Measurements from ENCODE around the gene ZDHHC14.

ZDHHC14 gene

GRCh38 chr6:157552820-157553485 lies 172.0 kb downstream of the ZDHHC14 start:
- H3K36me3 ChIP-seq (ENCODE audit: low read depth) = no peaks in the 10 kb centered on the region
- no peaks in the 10 kb centered on the region for H3K9me3 ChIP-seq (ENCODE audit: severe bottlenecking)
- DNase-seq (ENCODE audit: low spot score) (no peak), ATAC-seq (ENCODE audit: low read depth) (no peak)
- no peaks in the 10 kb centered on the region for H3K27me3 ChIP-seq (ENCODE audit: insufficient read depth, poor library complexity, severe bottlenecking)
- TF ChIP-seq CTCF (IDR thresholded peaks at IDR 0.05; ENCODE audit: poor library complexity, severe bottlenecking) = no peak
- H3K4me1 ChIP-seq (ENCODE audit: insufficient read depth, poor library complexity, severe bottlenecking) = peaks cover 14% of the 10 kb centered on the region
- H3K4me3 ChIP-seq (ENCODE audit: severe bottlenecking) = no peak overlapping the region
- H3K27ac ChIP-seq (ENCODE audit: poor library complexity, severe bottlenecking) = no peak overlapping the region

GRCh38 chr6:157554747-157555146 lies 173.8 kb downstream of the ZDHHC14 start:
- no peak overlapping the region for H3K4me3 ChIP-seq (ENCODE audit: severe bottlenecking)
- H3K9me3 ChIP-seq (ENCODE audit: severe bottlenecking) = no peaks in the 10 kb centered on the region
- no peaks in the 10 kb centered on the region for H3K36me3 ChIP-seq (ENCODE audit: low read depth)
- no peaks in the 10 kb centered on the region for H3K27me3 ChIP-seq (ENCODE audit: insufficient read depth, poor library complexity, severe bottlenecking)
- no peak for TF ChIP-seq CTCF (IDR thresholded peaks at IDR 0.05; ENCODE audit: poor library complexity, severe bottlenecking)
- H3K4me1 ChIP-seq (ENCODE audit: insufficient read depth, poor library complexity, severe bottlenecking) = peaks cover 14% of the 10 kb centered on the region
- no peak overlapping the region for H3K27ac ChIP-seq (ENCODE audit: poor library complexity, severe bottlenecking)
- DNase-seq (ENCODE audit: low spot score) (no peak), ATAC-seq (ENCODE audit: low read depth) (no peak)

GRCh38 chr6:157555455-157556143 lies 174.6 kb downstream of the ZDHHC14 start:
- H3K36me3 ChIP-seq (ENCODE audit: low read depth) = no peaks in the 10 kb centered on the region

GRCh38 chr6:157556144-157556645 lies 175.2 kb downstream of the ZDHHC14 start:
- Histone ChIP-seq H3K27ac (ENCODE audit: poor library complexity, severe bottlenecking) (no peak overlapping the region), H3K4me1 (ENCODE audit: insufficient read depth, poor library complexity, severe bottlenecking) (peaks cover 10% of the 10 kb centered on the region), H3K9me3 (ENCODE audit: severe bottlenecking) (no peaks in the 10 kb centered on the region), H3K27me3 (ENCODE audit: insufficient read depth, poor library complexity, severe bottlenecking) (no peaks in the 10 kb centered on the region), H3K4me3 (ENCODE audit: severe bottlenecking) (no peak overlapping the region), H3K36me3 (ENCODE audit: low read depth) (no peaks in the 10 kb centered on the region)
- no peak for TF ChIP-seq CTCF (IDR thresholded peaks at IDR 0.05; ENCODE audit: poor library complexity, severe bottlenecking)
- ATAC-seq (ENCODE audit: low read depth) (no peak), DNase-seq (ENCODE audit: low spot score) (no peak)

More at GRCh38 chr6:157555455-157556143, 174.6 kb downstream of the ZDHHC14 start:
- H3K27me3 ChIP-seq (ENCODE audit: insufficient read depth, poor library complexity, severe bottlenecking) = no peaks in the 10 kb centered on the region
- no peak for DNase-seq (ENCODE audit: low spot score)
- no peaks in the 10 kb centered on the region for H3K9me3 ChIP-seq (ENCODE audit: severe bottlenecking)
- H3K27ac ChIP-seq (ENCODE audit: poor library complexity, severe bottlenecking) = no peak overlapping the region
- ATAC-seq (ENCODE audit: low read depth) = no peak
- TF ChIP-seq CTCF (IDR thresholded peaks at IDR 0.05; ENCODE audit: poor library complexity, severe bottlenecking) = no peak
- H3K4me1 ChIP-seq (ENCODE audit: insufficient read depth, poor library complexity, severe bottlenecking) = peaks cover 14% of the 10 kb centered on the region
- no peak overlapping the region for H3K4me3 ChIP-seq (ENCODE audit: severe bottlenecking)
